Stimulated activated memory B cell treated with anti-CD40 and anti-IgM and Interleukin-4, amounts not matched to agents 10 μg/mL and 1 μg/mL and 100 μg/mL, for 72 hours (primary cell): ENCODE results near the gene GRIK4.
"Not testable (repeated sequence)": the region's sequence is repeated elsewhere in the genome, so short reads cannot be mapped to it uniquely, and the experiment has no call there.

Experiments
- ATAC-seq: fragments of 150-1000 bp; cut with Tn5 transposase; 2 replicates; pipeline ENCODE4 v1.10.0; 2021
- H3K27ac Mint-ChIP-seq: one replicate; pipeline ENCODE4 v1.8.0; 2022; ENCODE audit warnings: mild to moderate bottlenecking, mixed read lengths
- H3K27me3 Mint-ChIP-seq: one replicate; pipeline ENCODE4 v1.8.0; 2022; ENCODE audit warnings: mixed read lengths
- H3K36me3 Mint-ChIP-seq: one replicate; pipeline ENCODE4 v1.8.0; 2022; ENCODE audit warnings: mixed read lengths
- H3K4me1 Mint-ChIP-seq: one replicate; pipeline ENCODE4 v1.8.0; 2022; ENCODE audit warnings: mixed read lengths
- H3K4me3 Mint-ChIP-seq: one replicate; pipeline ENCODE4 v1.8.0; 2022; ENCODE audit warnings: mild to moderate bottlenecking, moderate library complexity, mixed read lengths
- H3K9me3 Mint-ChIP-seq: one replicate; pipeline ENCODE4 v1.8.0; 2022; ENCODE audit warnings: mixed read lengths

GRIK4 gene

GRCh38 chr11:120500414-120501071 lies 11.0 kb upstream of the GRIK4 start:
- Mint-ChIP-seq H3K36me3 (no peaks in the 10 kb centered on the region), H3K27ac (no peak overlapping the region), H3K27me3 (peaks cover 40% of the 10 kb centered on the region), H3K9me3 (no peaks in the 10 kb centered on the region), H3K4me1 (no peaks in the 10 kb centered on the region), H3K4me3 (no peak overlapping the region)
- no peak for ATAC-seq

GRCh38 chr11:120501440-120501839 lies 10.1 kb upstream of the GRIK4 start:
- Mint-ChIP-seq H3K9me3 (no peaks in the 10 kb centered on the region), H3K4me1 (no peaks in the 10 kb centered on the region), H3K4me3 (no peak overlapping the region), H3K27ac (no peak overlapping the region), H3K27me3 (peaks cover 47% of the 10 kb centered on the region), H3K36me3 (no peaks in the 10 kb centered on the region)
- ATAC-seq, result no peak

DNA sequence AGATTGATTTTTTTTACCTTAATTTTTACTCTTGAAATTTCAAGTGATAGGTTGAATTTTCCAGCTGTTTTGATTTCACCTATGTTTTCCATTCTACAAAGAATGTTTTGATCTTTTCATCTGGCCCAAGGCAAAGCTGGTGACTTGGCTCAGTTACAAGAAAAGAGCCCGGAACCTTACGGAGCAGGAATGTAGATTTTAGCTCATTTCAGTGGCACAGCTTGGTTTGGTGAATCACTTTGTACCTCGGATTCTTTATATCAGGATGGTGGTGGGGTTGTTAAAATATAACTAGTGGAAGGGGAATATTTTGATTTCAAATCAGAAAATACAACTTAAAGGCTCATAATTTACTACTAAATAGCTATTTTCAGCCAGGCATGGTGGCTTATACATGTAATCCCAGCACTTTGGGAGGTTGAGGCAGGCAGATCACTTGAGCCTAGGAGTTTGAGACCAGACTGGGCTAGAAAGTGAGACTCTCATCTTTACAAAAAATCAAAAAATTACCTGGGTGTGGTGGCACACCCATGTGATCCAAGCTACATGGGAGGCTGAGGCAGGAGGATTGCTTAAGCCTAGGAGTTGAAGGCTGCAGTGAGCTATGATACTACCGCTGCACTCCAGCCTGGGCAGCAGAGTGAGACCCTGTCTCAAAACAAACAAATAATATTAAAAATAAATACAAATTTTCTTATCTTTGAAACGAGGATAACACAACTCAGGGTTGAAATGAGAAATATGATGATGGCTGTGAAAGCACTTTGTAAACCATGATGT lies 9.4 kb upstream of the GRIK4 start:
- H3K4me1 Mint-ChIP-seq, result no peaks in the 10 kb centered on the region
- H3K27ac Mint-ChIP-seq, result no peak overlapping the region
- H3K27me3 Mint-ChIP-seq, result peaks cover 54% of the 10 kb centered on the region
- H3K36me3 Mint-ChIP-seq, result no peaks in the 10 kb centered on the region
- no peak overlapping the region for H3K4me3 Mint-ChIP-seq
- H3K9me3 Mint-ChIP-seq, result no peaks in the 10 kb centered on the region
- no peak for ATAC-seq

- H3K27me3 Mint-ChIP-seq, result peaks cover 68% of the 10 kb centered on the region
- H3K4me1 Mint-ChIP-seq, ATAC-seq, H3K27ac Mint-ChIP-seq, H3K9me3 Mint-ChIP-seq, H3K36me3 Mint-ChIP-seq, H3K4me3 Mint-ChIP-seq: not testable (repeated sequence)
These were observed 8.0 kb upstream of the GRIK4 start for GRCh38 chr11:120503529-120503928.

DNA sequence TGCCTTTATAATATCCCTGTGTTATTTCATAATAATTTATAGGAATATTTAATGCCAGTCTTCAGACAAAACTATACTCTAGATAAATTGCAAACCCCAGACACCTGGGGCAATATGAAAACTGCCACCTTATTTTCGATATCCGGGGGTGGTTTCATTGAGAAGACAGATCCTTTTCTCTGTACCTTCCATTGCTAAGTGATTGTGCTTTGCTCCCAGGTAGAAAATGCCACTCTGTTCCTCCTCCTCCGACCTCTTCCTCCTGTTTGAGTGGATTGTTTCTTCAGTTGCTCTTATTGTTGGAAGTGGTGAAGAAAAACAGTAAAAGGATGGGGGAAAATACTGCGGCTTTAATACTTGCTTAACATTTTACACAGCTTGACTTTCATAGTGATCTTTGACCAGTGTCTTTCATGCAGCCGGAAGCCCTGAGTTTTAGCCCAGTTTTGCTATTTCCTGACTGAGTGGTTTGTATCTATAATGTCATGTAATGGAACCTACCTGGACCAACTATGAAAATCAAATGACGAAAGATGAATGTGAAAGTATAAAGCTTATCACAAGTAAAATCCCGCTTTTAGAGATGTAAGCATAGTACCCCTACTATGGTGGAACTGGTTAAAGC lies 5.6 kb upstream of the GRIK4 start:
- Mint-ChIP-seq H3K36me3 (no peaks in the 10 kb centered on the region), H3K4me1 (peaks cover 3% of the 10 kb centered on the region), H3K4me3 (no peak overlapping the region), H3K27ac (no peak overlapping the region), H3K9me3 (no peaks in the 10 kb centered on the region), H3K27me3 (peaks cover 89% of the 10 kb centered on the region)
- ATAC-seq, result no peak

- H3K4me3 Mint-ChIP-seq, result no peak overlapping the region
- ATAC-seq, result no peak
- H3K36me3 Mint-ChIP-seq, result no peaks in the 10 kb centered on the region
- H3K4me1 Mint-ChIP-seq, result peaks cover 6% of the 10 kb centered on the region
- H3K27ac Mint-ChIP-seq, result no peak overlapping the region
- H3K9me3 Mint-ChIP-seq, result no peaks in the 10 kb centered on the region
- peaks cover 88% of the 10 kb centered on the region for H3K27me3 Mint-ChIP-seq
These were observed 2.0 kb upstream of the GRIK4 start for GRCh38 chr11:120509346-120510053.

- Mint-ChIP-seq H3K36me3 (no peaks in the 10 kb centered on the region), H3K9me3 (no peaks in the 10 kb centered on the region), H3K4me3 (no peak overlapping the region), H3K4me1 (peaks cover 6% of the 10 kb centered on the region), H3K27me3 (peaks cover 90% of the 10 kb centered on the region), H3K27ac (no peak overlapping the region)
- ATAC-seq, result no peak
These were observed 987 bp upstream of the GRIK4 start for GRCh38 chr11:120510406-120511115.

- Mint-ChIP-seq H3K4me3 (peak overlapping the region; percentile 60), H3K36me3 (no peaks in the 10 kb centered on the region), H3K9me3 (no peaks in the 10 kb centered on the region), H3K4me1 (peaks cover 6% of the 10 kb centered on the region), H3K27ac (no peak overlapping the region), H3K27me3 (peaks cover 89% of the 10 kb centered on the region)
- ATAC-seq, result no peak
These were observed 531 bp downstream of the GRIK4 start for GRCh38 chr11:120511820-120512738.

GRCh38 chr11:120512739-120513435 lies 1.3 kb downstream of the GRIK4 start:
- no peak for ATAC-seq
- Mint-ChIP-seq H3K9me3 (no peaks in the 10 kb centered on the region), H3K27me3 (peaks cover 81% of the 10 kb centered on the region), H3K36me3 (no peaks in the 10 kb centered on the region), H3K4me1 (peaks cover 6% of the 10 kb centered on the region), H3K4me3 (peak overlapping the region; percentile 15), H3K27ac (no peak overlapping the region)

DNA sequence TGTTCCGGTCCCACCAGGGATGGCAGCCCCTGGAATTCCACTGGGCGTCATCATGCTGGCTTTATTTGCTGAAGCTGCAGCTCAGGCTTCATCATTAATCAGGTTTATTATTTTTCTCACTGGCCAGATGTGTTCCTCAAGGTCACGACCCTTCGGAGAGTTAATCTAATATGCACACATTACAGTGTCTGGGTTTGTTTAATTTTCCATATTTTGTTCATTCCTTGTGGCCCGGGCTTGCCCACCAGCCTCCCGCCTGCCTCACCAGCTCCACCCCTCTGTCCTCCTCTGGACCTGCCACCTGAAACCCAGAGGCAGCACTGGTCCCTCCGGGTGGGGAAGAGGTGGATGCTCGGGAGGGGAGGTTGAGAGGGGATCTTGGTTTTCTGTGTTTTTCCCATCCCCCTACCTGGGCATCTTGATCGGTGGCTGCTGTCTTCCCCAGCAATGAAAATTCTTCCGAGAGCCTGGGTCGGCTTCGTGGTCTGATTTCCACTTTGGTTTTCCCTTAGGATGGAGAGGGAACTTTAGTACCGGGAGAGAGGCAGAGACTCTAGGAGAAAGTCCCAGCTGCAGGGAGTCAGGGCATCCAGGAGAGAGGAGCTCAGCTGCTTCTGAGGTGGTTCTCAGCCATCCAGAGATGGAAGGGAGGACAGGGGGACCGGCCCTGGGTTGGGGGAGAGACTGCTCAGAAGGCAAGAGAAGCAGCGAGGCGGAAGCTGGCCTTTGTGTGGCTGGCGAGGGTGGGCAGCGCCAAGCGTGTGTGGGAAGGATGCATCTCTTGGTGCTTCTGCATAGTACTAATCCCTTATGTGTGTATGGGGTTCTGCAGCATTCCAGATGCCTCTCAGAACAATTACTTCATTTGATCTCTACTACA lies 2.1 kb downstream of the GRIK4 start:
- no peak overlapping the region for H3K4me3 Mint-ChIP-seq
- peaks cover 73% of the 10 kb centered on the region for H3K27me3 Mint-ChIP-seq
- peaks cover 6% of the 10 kb centered on the region for H3K4me1 Mint-ChIP-seq
- no peak overlapping the region for H3K27ac Mint-ChIP-seq
- no peaks in the 10 kb centered on the region for H3K36me3 Mint-ChIP-seq
- no peak for ATAC-seq
- H3K9me3 Mint-ChIP-seq, result no peaks in the 10 kb centered on the region

DNA sequence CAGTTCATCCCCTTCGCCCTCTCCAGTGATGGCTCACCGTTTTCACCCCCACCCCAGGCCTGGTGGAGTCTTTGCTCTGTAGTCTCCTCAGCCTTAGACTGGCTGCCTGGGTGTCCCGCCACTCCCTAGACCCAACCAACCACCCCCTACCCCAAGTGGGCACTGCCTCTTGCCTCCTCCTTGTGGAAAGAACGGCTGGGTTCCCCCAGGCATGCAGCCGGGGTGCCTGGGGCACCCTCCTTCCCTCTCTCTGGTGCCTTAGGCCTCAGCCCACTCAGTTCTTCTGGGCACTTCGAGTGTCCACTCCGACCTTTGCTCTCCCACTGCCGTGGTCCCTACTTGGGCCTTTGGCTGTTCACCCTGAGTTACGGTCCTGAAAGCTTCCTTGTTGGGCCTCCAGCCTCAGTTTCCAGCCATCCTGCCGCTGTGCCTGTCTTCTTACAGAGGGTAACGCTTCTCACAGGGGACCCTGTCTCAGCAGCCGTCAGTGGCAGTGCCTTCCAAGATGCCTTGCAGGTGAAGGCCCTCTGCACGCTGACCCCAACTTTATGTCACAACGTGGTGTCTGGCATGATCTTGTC lies 3.1 kb downstream of the GRIK4 start:
- no peak overlapping the region for H3K27ac Mint-ChIP-seq
- peaks cover 6% of the 10 kb centered on the region for H3K4me1 Mint-ChIP-seq
- H3K36me3 Mint-ChIP-seq, result no peaks in the 10 kb centered on the region
- H3K4me3 Mint-ChIP-seq, result no peak overlapping the region
- ATAC-seq, result no peak
- H3K9me3 Mint-ChIP-seq, result no peaks in the 10 kb centered on the region
- H3K27me3 Mint-ChIP-seq, result peaks cover 65% of the 10 kb centered on the region

- H3K27me3 Mint-ChIP-seq, result peaks cover 64% of the 10 kb centered on the region
- no peaks in the 10 kb centered on the region for H3K36me3 Mint-ChIP-seq
- H3K4me1 Mint-ChIP-seq, result peaks cover 6% of the 10 kb centered on the region
- H3K9me3 Mint-ChIP-seq, result no peaks in the 10 kb centered on the region
- ATAC-seq, result no peak
- no peak overlapping the region for H3K27ac Mint-ChIP-seq
- no peak overlapping the region for H3K4me3 Mint-ChIP-seq
These were observed 3.7 kb downstream of the GRIK4 start for GRCh38 chr11:120515186-120515723.
